Lower leg skin (tissue), 4 donors: ENCODE measurements around the gene CFAP54. TPM values are rescaled to one million over a fixed set of nuclear protein-coding genes. Genes with fewer than 3 reads are reported as not detected.

ENCODE experiments used
- DNase-seq, 2 donors: peaks; one replicate each; pipeline ENCODE4 v3.0.0-alpha.2; 2019; ENCODE audit warnings: low spot score in 2 of 2
- H3K4me3 ChIP-seq: fragments of 200-600 bp; sonication (generic); 2 replicates; pipeline ENCODE4 v1.5.1; 2017; ENCODE audit warnings: mild to moderate bottlenecking, low read depth; ENCODE audit not compliant: poor library complexity, severe bottlenecking
- POLR2A ChIP-seq, 2 donors: fragments of 450-650 bp; IDR thresholded peaks; one replicate each; pipeline ENCODE4 v1.6.1; 2016 to 2017; ENCODE audit warnings: antibody characterized with exemption in 2 of 2, mild to moderate bottlenecking in 1 of 2, moderate library complexity in 1 of 2
- WGBS, 2 donors: methylation state at CpG; one replicate each; pipeline ENCODE4 v1.1.5; 2018; 5-methylcytosine and 5-hydroxymethylcytosine counted together
- intact Hi-C: fragments of 100-400 bp; cut with DNase I; formaldehyde crosslinking; loops from one replicate; pipeline ENCODE4 v1.15.0; 2023; ENCODE audit warnings: low total_unique reads
- total RNA-seq, 4 donors: library from RNA; depleted of rRNA; stranded (reverse); fragments of >200 nt; gene quantifications; one replicate each; pipeline ENCODE4 v1.1.0, GENCODE V29; 2016
- TF ChIP-seq, protein P1 (sequence below), 3 donors: fragments of 450-650 bp; IDR thresholded peaks; one replicate each; pipeline ENCODE4 v1.5.1; 2016; ENCODE audit warnings: antibody characterized with exemption in 3 of 3, mild to moderate bottlenecking in 3 of 3, moderate library complexity in 2 of 3

Gene CFAP54
- total RNA-seq, 4 donors from 2014 or later, result 0.04 to 0.59 TPM; not detected in 2

DNA sequence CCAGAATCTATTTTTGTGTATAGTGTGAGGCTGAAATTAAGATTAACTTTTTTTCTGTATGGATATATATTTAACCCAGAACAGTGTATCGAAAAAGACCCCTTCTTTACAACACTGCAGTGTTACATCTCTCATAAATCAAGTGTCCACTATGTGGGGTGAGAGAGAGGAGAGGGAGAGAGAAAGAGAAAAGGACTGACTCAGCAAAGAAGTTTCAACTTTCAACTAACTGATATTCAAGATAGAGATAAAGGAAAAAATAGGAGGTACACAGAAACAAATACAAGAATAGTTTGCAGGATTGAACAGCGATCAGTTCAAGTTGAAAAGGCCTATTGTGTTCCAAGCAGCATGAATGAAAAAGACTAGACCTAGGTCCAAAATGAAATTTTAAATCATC is 291.0 kb downstream of the CFAP54 start:
- TF ChIP-seq POLR2A (IDR thresholded peaks at IDR 0.05), result no peak
- TF ChIP-seq, protein P1, sequence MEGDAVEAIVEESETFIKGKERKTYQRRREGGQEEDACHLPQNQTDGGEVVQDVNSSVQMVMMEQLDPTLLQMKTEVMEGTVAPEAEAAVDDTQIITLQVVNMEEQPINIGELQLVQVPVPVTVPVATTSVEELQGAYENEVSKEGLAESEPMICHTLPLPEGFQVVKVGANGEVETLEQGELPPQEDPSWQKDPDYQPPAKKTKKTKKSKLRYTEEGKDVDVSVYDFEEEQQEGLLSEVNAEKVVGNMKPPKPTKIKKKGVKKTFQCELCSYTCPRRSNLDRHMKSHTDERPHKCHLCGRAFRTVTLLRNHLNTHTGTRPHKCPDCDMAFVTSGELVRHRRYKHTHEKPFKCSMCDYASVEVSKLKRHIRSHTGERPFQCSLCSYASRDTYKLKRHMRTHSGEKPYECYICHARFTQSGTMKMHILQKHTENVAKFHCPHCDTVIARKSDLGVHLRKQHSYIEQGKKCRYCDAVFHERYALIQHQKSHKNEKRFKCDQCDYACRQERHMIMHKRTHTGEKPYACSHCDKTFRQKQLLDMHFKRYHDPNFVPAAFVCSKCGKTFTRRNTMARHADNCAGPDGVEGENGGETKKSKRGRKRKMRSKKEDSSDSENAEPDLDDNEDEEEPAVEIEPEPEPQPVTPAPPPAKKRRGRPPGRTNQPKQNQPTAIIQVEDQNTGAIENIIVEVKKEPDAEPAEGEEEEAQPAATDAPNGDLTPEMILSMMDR (IDR thresholded peaks at IDR 0.05), result no peak
- 82 to 92% methylated on average over 2 of the region's 2 CpGs for WGBS, 2 donors
- intact Hi-C loops, result no loop called here

DNA sequence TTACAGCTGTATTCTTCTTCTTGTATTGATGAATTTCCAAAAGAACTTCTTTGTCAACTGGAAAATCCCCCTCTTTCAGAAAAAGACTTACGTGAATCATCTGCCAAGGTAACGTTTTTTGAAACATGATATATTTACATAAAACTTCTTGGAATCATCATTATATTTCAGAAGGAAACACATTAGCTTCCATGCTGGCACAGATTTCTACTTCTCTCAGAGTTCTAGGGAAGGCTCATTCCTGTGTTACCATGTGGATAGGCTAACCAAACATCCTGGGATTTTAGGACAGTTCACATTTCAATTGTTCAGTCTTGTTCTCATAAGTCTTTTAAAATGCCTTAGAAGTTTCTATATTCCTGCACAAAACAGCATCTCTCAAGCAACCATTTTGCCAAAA is 297.4 kb downstream of the CFAP54 start:
- intact Hi-C loops, result no loop called here
- WGBS, 2 donors, result 31 to 39% methylated on average over 2 of the region's 2 CpGs
- H3K4me3 ChIP-seq, result no peak overlapping the region
- DNase-seq, result no peak
- TF ChIP-seq, protein P1 (IDR thresholded peaks at IDR 0.05), result no peak
- TF ChIP-seq POLR2A (IDR thresholded peaks at IDR 0.05), result no peak

More for the DNA sequence above, 291.0 kb downstream of the CFAP54 start:
- DNase-seq, result no peak
- H3K4me3 ChIP-seq, result no peak overlapping the region

DNA sequence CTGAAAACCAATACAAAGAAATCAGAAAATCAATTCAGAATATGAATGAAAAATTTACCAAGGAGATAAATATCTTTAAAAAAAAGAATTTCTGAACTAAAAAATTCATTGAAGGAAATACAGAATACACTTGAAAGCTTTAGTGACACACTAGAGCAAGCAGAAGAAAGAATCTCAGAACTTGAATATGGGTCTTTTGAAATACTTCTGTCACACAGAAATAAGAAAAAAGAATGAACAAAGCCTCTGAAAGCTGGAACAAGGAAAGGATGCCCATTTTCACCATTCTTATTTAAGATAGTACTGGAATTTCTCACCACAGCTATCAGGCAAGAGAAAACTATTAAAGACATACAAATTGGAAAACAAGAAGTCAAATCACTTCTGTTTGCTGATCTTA is 314.6 kb downstream of the CFAP54 start:
- TF ChIP-seq, protein P1 (IDR thresholded peaks at IDR 0.05), result no peak
- TF ChIP-seq POLR2A (IDR thresholded peaks at IDR 0.05), result no peak
- intact Hi-C loops, result no loop called here

DNA sequence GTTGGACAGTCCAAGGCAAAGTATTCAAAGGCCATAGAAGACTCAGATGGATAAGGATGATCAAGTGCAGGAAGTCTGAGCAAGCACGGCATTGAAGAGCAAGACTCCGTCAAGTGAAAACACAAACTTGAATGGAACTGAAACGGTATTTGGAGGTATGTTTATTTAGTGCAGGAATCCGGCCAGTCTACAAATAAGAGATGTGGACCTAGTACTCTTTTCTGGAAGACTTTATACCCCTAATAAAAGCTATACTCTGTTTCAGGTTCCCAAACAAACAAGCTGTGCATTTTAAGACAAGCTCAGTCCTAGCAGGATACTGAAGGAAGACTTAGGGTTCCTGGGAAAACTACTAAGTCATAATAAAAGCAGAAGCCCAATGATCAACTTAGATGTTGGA is 316.9 kb downstream of the CFAP54 start:
- intact Hi-C loops, result no loop called here
- no peak overlapping the region for H3K4me3 ChIP-seq
- WGBS, 2 donors, result 83 to 92% methylated on average over 4 of the region's 4 CpGs
- TF ChIP-seq POLR2A (IDR thresholded peaks at IDR 0.05), result no peak
- TF ChIP-seq, protein P1 (IDR thresholded peaks at IDR 0.05), result no peak
- no peak for DNase-seq

More for the DNA sequence above, 314.6 kb downstream of the CFAP54 start:
- no peak for DNase-seq
- no peak overlapping the region for H3K4me3 ChIP-seq

DNA sequence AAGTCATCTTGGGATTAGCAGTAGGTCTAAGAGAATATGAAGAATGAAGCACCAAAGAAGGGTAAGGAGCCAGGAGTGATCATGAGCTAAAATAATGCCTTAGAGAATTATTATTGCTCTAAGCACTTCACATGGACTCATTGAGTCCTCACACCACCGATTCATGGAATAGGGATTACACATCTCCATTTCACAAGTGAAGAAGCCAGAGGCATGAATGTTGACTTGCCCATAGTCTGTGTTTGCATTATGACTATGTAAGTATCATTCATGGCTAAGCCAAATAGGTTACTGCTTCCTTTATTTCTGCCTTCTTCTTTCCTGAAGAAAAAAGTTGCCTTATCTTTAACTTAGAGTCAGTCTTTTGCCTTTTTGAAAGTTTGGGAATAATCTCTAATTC is 318.4 kb downstream of the CFAP54 start:
- 85 to 91% methylated on average over 1 of the region's 1 CpG for WGBS, 2 donors
- DNase-seq, result no peak
- TF ChIP-seq, protein P1 (IDR thresholded peaks at IDR 0.05), result no peak
- TF ChIP-seq POLR2A (IDR thresholded peaks at IDR 0.05), result no peak
- H3K4me3 ChIP-seq, result no peak overlapping the region
- intact Hi-C loops, result no loop called here

DNA sequence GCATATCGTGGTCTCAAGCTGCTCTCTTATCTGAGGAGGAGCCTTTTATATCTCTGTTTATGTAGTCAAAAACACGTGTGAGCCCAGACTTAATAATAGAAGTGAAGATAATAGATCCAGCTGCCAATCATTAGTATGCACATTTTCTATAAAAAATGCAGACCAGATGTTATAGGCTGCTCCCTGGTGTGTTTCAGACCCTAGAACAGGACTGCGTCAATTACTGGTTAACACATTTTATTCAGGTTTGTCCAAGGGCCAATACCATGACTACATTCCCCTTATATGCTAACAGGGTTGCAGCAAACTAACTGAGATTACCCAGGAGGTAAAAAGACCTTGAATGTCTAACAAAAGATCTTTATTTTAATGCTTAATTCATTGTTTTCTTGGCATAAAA is 319.2 kb downstream of the CFAP54 start:
- intact Hi-C loops, result no loop called here
- 33 to 47% methylated on average over 3 of the region's 3 CpGs for WGBS, 2 donors

More for the DNA sequence above, 319.2 kb downstream of the CFAP54 start:
- TF ChIP-seq, protein P1 (IDR thresholded peaks at IDR 0.05), result no peak
- DNase-seq, result no peak
- no peak overlapping the region for H3K4me3 ChIP-seq
